Left cardiac atrium (tissue), 4 donors: ENCODE data around the gene ATOSB. TPM values are rescaled to one million over a fixed set of nuclear protein-coding genes. Genes with fewer than 3 reads are reported as not detected.

Experiments
- ATAC-seq, 2 donors: fragments of 200-7000 bp; cut with Tn5 transposase; one replicate each; pipeline ENCODE4 v1.9.1; 2020; ENCODE audit warnings: mild to moderate bottlenecking in 2 of 2, moderate library complexity in 2 of 2
- DNase-seq: peaks from one replicate; pipeline ENCODE4 v3.0.0-alpha.2; 2020
- intact Hi-C, 2 donors: fragments of 100-400 bp; cut with DNase I; formaldehyde crosslinking; loops; one replicate each; pipeline versions ENCODE4 v1.14.1 to v1.15.1; 2022 to 2023
- total RNA-seq, 2 donors: library from RNA; stranded (reverse); fragmentation: NEBNext Ultra II Directional; extraction: Animal tissue kit (Norgen Biotek cat#: 25700); gene quantifications; one replicate each; pipeline ENCODE4 v1.2.1, GENCODE V29; 2021
- donor health status: DM: no; HTN: yes; CAD: no.
- donor health status: DM: no; HTN: yes; CAD: no; lungs with severe emphysema.
- donor health status: DM: yes; HTN: yes; CAD: no.
- donor health status: Dilated cardiomyopathy.

ATOSB gene
- total RNA-seq, 2 donors from 2014 or later: 13.6 to 17.9 TPM

GRCh38 chr9:35116539-35116897 is 856 bp upstream of the ATOSB start:
- ATAC-seq: peak; percentile 0 to 1
- no peak for DNase-seq
- intact Hi-C loops: loop anchor here (2.0 to 10.0 kb wide), 5 partner anchors 46 to 488 kb away; partner anchors contain the start of genes TESK1 (in 1 of the 2) and UNC13B (in 1 of the 2)

GRCh38 chr9:35114840-35115628 is 628 bp downstream of the ATOSB start:
- peak; percentile 81 for DNase-seq
- ATAC-seq: peak in 1 of 2 donors; percentile 5
- intact Hi-C loops: loop anchor here (5.0 to 10.0 kb wide), 3 partner anchors 152 to 490 kb away; partner anchors contain the start of gene TESK1 (in 1 of the 2)

- intact Hi-C loops: loop anchor here in 1 of 2 donors (10.0 kb wide), 1 partner anchor 491 kb away; the partner anchor contains the start of gene TESK1
- DNase-seq: peak; percentile 92
- ATAC-seq: peak; percentile 6 to 39
Observed at GRCh38 chr9:35114113-35114839, 1.4 kb downstream of the ATOSB start.

DNA sequence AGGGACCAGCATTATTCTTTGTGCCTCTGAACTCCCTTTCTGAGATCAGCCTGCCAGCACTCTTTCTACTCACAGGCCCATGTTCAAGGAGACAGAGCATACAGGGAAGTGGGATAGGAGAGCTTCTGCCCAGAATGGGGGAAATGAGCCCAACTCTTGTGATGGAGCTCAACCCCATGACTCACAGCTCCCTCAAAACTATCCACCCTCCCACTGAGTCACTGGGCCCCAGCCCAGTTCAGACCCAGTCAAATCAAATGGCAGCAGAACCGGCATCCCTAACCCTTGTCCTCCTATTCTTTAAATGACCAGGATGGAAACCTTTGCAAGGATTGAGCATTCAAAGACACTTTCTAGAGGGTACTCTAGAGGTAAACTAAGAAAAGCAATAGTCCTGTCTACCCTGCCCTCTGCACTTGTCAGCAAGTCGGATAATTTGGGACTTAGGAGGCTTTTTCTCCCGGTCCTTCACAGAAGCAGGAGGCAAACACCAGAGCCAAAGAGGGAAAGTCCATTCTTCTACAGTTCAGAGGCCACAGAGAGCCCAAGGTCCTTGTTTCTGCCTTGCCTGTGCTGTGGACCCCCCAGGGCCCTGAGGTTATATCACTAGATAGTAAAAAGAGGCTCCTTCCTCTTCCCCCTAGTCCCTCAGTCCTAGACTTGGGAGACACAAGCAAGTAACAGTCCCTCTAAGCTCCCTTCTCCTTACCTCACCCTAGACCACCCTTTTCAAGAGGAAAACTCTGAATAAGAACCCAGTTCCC is 3.2 kb downstream of the ATOSB start:
- peak; percentile 60 for DNase-seq
- no peak for ATAC-seq
- intact Hi-C loops: loop anchor here in 1 of 2 donors (10.0 kb wide), 1 partner anchor 492 kb away; the partner anchor contains the start of gene TESK1

DNA sequence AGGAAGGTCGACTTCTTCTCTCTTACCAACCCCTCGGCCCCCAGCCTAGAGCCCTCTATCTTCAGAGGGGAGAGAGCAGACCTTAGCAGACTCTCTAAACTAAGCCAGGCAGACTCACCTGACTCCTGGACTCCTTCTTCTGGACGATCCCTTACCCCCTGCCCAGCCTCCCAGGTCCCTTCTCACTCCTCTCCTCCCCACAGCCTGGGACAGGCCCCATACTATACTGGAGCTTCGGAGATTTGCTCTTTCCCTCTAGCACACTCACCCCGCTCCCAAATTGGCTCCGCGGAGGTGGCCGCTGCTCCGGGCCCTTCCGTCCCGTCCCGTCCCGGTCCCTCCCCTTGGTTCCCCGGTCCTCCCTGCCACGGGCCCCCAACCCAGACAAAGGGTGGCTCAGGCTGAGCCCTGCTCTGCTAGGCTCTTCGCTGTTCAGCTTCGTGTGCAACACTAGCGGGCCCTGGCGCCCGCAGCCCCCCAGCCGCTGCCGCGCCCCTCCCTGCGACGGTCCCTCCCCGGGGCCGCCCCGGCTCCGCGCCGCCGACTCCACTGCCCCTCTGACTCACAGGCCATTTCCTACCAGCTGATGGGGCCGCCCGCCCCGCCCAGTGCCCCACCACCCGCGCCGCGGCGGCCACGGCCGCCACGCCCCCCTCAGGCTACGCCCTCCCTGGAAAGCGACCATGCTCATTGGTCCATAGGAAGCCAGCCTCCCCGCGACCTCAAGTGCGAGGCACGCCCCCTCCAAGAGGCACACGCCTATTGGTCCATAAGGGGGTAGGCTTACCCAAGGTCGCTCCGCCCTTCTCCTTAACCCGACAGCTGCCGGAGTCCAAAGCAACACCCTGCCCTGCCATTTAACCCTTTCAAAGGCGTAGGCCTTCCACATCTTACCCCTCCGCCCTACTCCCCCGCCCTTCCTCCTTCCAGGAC is 4.4 kb downstream of the ATOSB start:
- intact Hi-C loops: loop anchor here in 1 of 2 donors (10.0 kb wide), 1 partner anchor 494 kb away; the partner anchor contains the start of gene TESK1
- DNase-seq (peak; percentile 99), ATAC-seq (peak; percentile 76 to 87)

GRCh38 chr9:35110327-35110761 is 5.3 kb downstream of the ATOSB start:
- ATAC-seq: peak in 1 of 2 donors; percentile 31
- DNase-seq: peak; percentile 49
- intact Hi-C loops: loop anchor here in 1 of 2 donors (10.0 kb wide), 1 partner anchor 494 kb away; the partner anchor contains the start of gene TESK1

DNA sequence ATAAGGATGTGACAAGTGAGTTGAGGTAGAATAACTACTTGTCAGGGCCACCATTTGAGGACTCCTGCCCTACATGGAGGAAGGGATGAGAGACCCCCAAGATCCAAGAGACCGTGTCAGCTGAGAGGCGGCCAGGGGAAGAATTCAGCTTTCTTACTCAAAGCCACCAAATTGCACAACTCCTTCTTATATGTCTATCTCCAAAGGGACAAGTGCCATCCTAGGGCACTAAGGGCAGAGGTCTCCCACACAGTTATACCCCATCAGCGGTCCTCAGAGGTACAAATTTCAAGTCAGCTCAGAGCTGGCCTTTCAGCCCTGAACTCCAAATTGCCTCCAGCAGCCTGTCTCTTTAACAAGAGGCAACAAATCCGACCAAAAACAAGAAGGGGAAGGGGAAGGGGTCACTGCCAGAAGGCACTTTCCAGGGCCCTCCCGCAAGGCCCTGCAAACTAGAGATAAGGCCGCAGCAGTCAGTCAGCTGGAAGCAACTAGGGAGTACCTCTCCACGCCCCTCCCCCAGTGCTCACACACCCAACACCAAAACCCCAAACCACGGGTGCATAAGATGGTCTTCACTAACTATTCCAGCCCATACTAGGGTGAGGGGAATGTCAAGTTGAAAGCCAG is 6.6 kb downstream of the ATOSB start:
- intact Hi-C loops: no loop called here
- ATAC-seq (no peak), DNase-seq (no peak)

- ATAC-seq (no peak), DNase-seq (no peak)
- intact Hi-C loops: no loop called here
Observed at GRCh38 chr9:35108461-35108860, 7.2 kb downstream of the ATOSB start.

- intact Hi-C loops: no loop called here
- ATAC-seq (no peak), DNase-seq (no peak)
Observed at GRCh38 chr9:35107297-35108290, 8.1 kb downstream of the ATOSB start.

DNA sequence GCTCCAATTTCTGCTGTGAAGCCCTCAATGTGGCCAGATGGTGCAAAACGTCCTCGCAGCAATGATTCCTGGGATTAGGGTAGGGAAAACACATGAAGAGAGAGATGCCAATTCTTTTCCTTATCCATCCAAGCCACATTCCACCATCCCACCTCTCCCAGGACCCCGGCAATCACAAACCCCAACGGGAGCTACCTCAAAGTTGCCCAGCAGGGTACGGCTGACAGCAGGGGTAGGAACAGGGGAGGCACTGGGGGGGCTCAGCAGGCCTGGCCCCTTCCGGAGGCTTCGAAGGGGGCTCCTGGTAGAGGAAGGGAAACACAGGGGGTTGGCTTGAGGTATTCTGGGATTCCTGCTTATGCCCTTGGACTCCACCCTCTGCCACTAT is 9.3 kb downstream of the ATOSB start:
- intact Hi-C loops: no loop called here
- DNase-seq: no peak

GRCh38 chr9:35105571-35106342 is 9.9 kb downstream of the ATOSB start:
- intact Hi-C loops: no loop called here
- no peak for ATAC-seq
- DNase-seq: no peak

More for the DNA sequence above, 9.3 kb downstream of the ATOSB start:
- ATAC-seq: no peak

- DNase-seq: no peak
- intact Hi-C loops: no loop called here
Observed at GRCh38 chr9:35105126-35105525, 10.5 kb downstream of the ATOSB start.

DNA sequence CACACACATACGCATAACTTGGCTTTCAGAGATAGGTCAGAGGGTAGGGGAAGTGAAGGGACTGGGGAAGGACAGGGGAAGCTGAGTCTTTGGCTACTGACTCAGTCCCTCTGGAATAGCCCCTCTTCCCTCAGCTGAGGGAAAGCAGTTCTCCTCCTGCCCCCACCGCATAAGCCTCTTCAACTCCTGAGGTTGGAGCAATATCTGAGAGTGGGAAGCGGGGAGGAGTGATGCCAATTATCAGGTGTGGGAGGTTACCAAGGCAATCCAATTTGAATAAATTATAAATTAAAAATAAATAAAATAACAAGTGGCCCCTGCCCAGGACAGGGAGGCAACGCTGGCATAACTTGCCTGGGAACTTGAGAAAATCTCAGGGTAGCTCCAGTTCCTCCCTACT is 11.1 kb downstream of the ATOSB start:
- ATAC-seq: no peak
- intact Hi-C loops: no loop called here

More at GRCh38 chr9:35105126-35105525, 10.5 kb downstream of the ATOSB start:
- ATAC-seq: no peak

DNA sequence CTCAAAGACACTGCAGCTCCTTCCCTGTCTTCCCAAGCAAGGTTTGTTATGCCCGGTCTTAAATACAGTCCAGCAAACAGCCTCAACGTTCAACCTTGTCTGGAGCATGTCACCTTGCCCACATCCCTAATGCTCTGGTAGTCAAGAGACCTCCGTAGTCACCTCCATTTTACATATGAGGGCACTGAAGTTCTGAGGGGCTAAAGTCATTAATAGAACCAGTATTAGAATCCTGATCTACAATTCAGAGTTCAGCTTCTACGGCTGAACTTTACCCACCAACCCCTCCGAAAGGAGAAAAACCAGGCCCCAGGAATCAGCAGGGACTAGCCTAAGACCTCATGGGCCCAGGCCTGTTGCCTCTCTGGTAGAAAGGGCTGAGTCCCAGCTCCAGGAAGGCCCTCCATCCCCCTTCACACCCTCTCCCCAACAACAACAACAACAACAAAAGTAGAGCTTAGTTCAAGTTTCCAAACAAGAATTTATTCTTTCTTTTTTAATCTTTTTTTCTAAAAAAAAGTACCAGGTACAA is 11.9 kb downstream of the ATOSB start:
- ATAC-seq (no peak), DNase-seq (no peak)
- intact Hi-C loops: loop anchor here in 1 of 2 donors (2.0 kb wide), 1 partner anchor 31 kb away; the partner anchor contains the start of gene VCP

More for the DNA sequence above, 11.1 kb downstream of the ATOSB start:
- no peak for DNase-seq
